DOHH2 (cell line): ENCODE results near the gene POR.

Experiments used
- CTCF ChIP-seq: fragments of 200-600 bp; sonication (generic); IDR thresholded peaks from one replicate; pipeline ENCODE4 v1.5.1; 2014; ENCODE audit warnings: antibody characterized with exemption, mild to moderate bottlenecking, low read depth, low read length; ENCODE audit not compliant: poor library complexity, severe bottlenecking
- EZH2phosphoT487 ChIP-seq: fragments of 200-600 bp; sonication (generic); IDR thresholded peaks from 2 replicates; pipeline ENCODE4 v1.6.1; 2017; ENCODE audit warnings: borderline replicate concordance, mild to moderate bottlenecking, antibody characterized with exemption, low read length, moderate library complexity, mixed read lengths

DNA sequence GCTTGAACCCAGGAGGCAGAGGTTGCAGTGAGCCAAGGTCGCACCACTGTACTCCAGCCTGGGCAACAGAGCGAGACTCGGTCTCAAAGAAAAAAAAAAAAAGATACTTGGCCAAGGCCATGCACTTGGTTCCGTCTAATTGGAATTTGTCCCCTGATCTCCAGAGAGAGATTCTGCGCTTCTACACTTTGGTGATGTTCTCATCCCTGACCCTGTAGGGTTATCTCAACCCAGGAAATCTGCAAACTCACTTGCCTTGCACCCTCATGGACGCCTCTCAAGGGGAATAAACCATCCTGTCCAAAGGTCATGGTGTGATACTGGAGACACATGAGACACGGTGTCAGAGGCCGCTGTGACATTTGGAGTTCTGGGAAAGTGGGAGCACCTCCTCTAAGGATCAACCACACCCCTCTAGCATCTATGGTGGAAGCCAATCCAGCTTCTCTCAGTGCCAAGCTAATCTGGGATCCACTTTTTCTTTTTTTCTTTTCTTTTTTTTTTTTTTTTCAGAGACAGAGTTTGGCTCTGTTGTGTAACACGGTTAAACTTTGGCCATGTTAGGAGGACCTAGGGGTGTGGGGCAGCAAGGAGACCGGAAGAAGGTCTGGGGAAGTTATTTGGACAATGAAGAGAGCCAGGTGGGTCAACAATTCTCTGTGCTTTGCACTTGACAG lies 7.8 kb upstream of the POR start:
- TF ChIP-seq CTCF (no peak), EZH2phosphoT487 (no peak)
